Fibroblast of lung (primary cell): Measurements from ENCODE around the gene SOX15. TPM values are rescaled to one million over a fixed set of nuclear protein-coding genes. Genes with fewer than 3 reads are reported as not detected.

Source experiments
- DNase-seq, 2 donors: peaks; one replicate each; pipeline versions ENCODE4 v3.0.0 to v3.0.0-alpha.2; 2010; ENCODE audit warnings: low read depth in 2 of 2
- H2AFZ ChIP-seq: 2 replicates; pipeline ENCODE4 v1.5.1; 2012; ENCODE audit warnings: low read length, control low read depth, inconsistent platforms
- H3K27ac ChIP-seq: 2 replicates; pipeline ENCODE4 v1.5.1; 2011; ENCODE audit warnings: low read length, control low read depth; ENCODE audit not compliant: insufficient read depth
- H3K27me3 ChIP-seq: 2 replicates; pipeline ENCODE4 v1.5.1; 2011; ENCODE audit warnings: mild to moderate bottlenecking, low read length; ENCODE audit not compliant: control insufficient read depth, insufficient read depth
- H3K36me3 ChIP-seq: 2 replicates; pipeline ENCODE4 v1.5.1; 2011; ENCODE audit warnings: low read length; ENCODE audit not compliant: control insufficient read depth, insufficient read depth
- H3K4me1 ChIP-seq: 2 replicates; pipeline ENCODE4 v1.5.1; 2011; ENCODE audit warnings: low read length; ENCODE audit not compliant: control insufficient read depth, insufficient read depth; ENCODE audit errors: extremely low read depth
- H3K4me2 ChIP-seq: 2 replicates; pipeline ENCODE4 v1.5.1; 2011; ENCODE audit warnings: low read length, control low read depth; ENCODE audit not compliant: insufficient read depth; ENCODE audit errors: extremely low read depth
- H3K4me3 ChIP-seq, 4 experiments: fragments of 200-600 bp in 1 of 4; sonication (generic) in 1 of 4; replicated peaks in 1 of 4; 2 replicates each; pipeline ENCODE4 v1.5.1; 2011 to 2016; ENCODE audit warnings: low read length in 4 of 4, low read depth in 3 of 4, mild to moderate bottlenecking in 3 of 4, control low read depth in 2 of 4, inconsistent platforms in 1 of 4, mixed read lengths in 1 of 4; ENCODE audit not compliant: insufficient read depth in 1 of 4; ENCODE audit errors: control extremely low read depth in 1 of 4
- H3K79me2 ChIP-seq: 2 replicates; pipeline ENCODE4 v1.5.1; 2012; ENCODE audit warnings: mild to moderate bottlenecking, low read length, inconsistent platforms; ENCODE audit not compliant: control insufficient read depth, insufficient read depth
- H3K9ac ChIP-seq: 2 replicates; pipeline ENCODE4 v1.5.1; 2011; ENCODE audit warnings: mild to moderate bottlenecking, low read length, control low read depth; ENCODE audit not compliant: insufficient read depth
- H3K9me3 ChIP-seq: 2 replicates; pipeline ENCODE4 v1.5.1; 2012; ENCODE audit warnings: low read depth, low read length; ENCODE audit not compliant: control insufficient read depth, insufficient read depth
- H4K20me1 ChIP-seq: 2 replicates; pipeline ENCODE4 v1.5.1; 2011; ENCODE audit warnings: low read length; ENCODE audit not compliant: control insufficient read depth, insufficient read depth; ENCODE audit errors: extremely low read depth
- CTCF ChIP-seq, 2 donors: IDR thresholded peaks in 1 of 2; conservative IDR thresholded peaks in 1 of 2; 1 replicate in 1 of 2; 2 replicates in 1 of 2; pipeline ENCODE4 v1.5.1; 2011 to 2012; ENCODE audit warnings: low read length in 2 of 2, control low read depth in 1 of 2, inconsistent platforms in 1 of 2, low read depth in 1 of 2, mild to moderate bottlenecking in 1 of 2
- EZH2 ChIP-seq: IDR thresholded peaks from 2 replicates; pipeline ENCODE4 v1.5.1; 2012; ENCODE audit warnings: low read length, control low read depth, mild to moderate bottlenecking; ENCODE audit errors: missing control alignments
- polyA plus RNA-seq, 2 donors: library from polyadenylated mRNA; depleted of rRNA in 1 of 2; stranded (reverse) in 1 of 2; unstranded in 1 of 2; fragments of >200 nt; gene quantifications; 2 replicates each; pipeline ENCODE4 v1.2.1, GENCODE V29; 2011 to 2012; ENCODE audit warnings: missing spikeins in 1 of 2
- total RNA-seq: library from RNA; depleted of rRNA; stranded (reverse); fragments of >200 nt; gene quantifications from 2 replicates; pipeline ENCODE4 v1.2.1, GENCODE V29; 2014

SOX15 gene
- total and polyA plus RNA-seq, 2 donors (not counting 1 experiment from before 2014, with no cell fraction given): 0.36 to 0.50 TPM

- Histone ChIP-seq H3K4me1 (peaks cover 54% of the 10 kb centered on the region), H2AFZ (no peak overlapping the region), H3K36me3 (peaks cover 22% of the 10 kb centered on the region), H3K4me3 (peak overlapping the region in 1 of 4 experiments; percentile 43), H4K20me1 (no peaks in the 10 kb centered on the region), H3K27ac (peak overlapping the region; percentile 78), H3K9ac (no peak overlapping the region), H3K79me2 (peaks cover 31% of the 10 kb centered on the region), H3K27me3 (no peaks in the 10 kb centered on the region), H3K4me2 (peak overlapping the region; percentile 94), H3K9me3 (no peaks in the 10 kb centered on the region)
- TF ChIP-seq CTCF (conservative IDR thresholded peaks at IDR 0.05 in 1 of 2, IDR thresholded peaks at IDR 0.05 in 1 of 2; ENCODE audit: low read depth in 1 of 2, low read length in 2 of 2) (peak in 1 of 2 donors; percentile 24), EZH2 (no peak)
- DNase-seq: peak; percentile 91 to 97
Measured at GRCh38 chr17:7587420-7588151, 2.3 kb downstream of the SOX15 start.

- H3K36me3 ChIP-seq: peaks cover 15% of the 10 kb centered on the region
Measured at GRCh38 chr17:7586673-7587419, 3.0 kb downstream of the SOX15 start.

More at GRCh38 chr17:7586673-7587419, 3.0 kb downstream of the SOX15 start:
- H3K27ac ChIP-seq: peak overlapping the region; percentile 73
- peaks cover 58% of the 10 kb centered on the region for H3K4me1 ChIP-seq
- no peak for DNase-seq
- H3K4me2 ChIP-seq: peak overlapping the region; percentile 66
- no peak overlapping the region for H3K9ac ChIP-seq
- H3K9me3 ChIP-seq: no peaks in the 10 kb centered on the region
- H3K79me2 ChIP-seq: peaks cover 36% of the 10 kb centered on the region
- no peak overlapping the region for H3K4me3 ChIP-seq
- no peaks in the 10 kb centered on the region for H3K27me3 ChIP-seq
- no peak overlapping the region for H2AFZ ChIP-seq
- TF ChIP-seq CTCF (conservative IDR thresholded peaks at IDR 0.05 in 1 of 2, IDR thresholded peaks at IDR 0.05 in 1 of 2; ENCODE audit: low read depth in 1 of 2, low read length in 2 of 2): peak in 1 of 2 donors; percentile 14
- no peak for TF ChIP-seq EZH2
- H4K20me1 ChIP-seq: no peaks in the 10 kb centered on the region
